HCT116 (cell line): ENCODE data around the gene PSTPIP1. TPM values are rescaled to one million over a fixed set of nuclear protein-coding genes. Genes with fewer than 3 reads are reported as not detected.

ENCODE experiments used
- ATAC-seq: fragments of 200-7000 bp; cut with Tn5 transposase; 2 replicates; pipeline ENCODE4 v1.9.1; 2020; ENCODE audit warnings: mild to moderate bottlenecking, moderate library complexity
- BruUV-seq: library from RNA; stranded (reverse); fragments of 400-500 nt; replicated peaks from 2 replicates; lab custom pipeline; 2021; lab: Mats Ljungman, UMichigan
- CTCF ChIA-PET: fragments of 300-600 bp; sonication (Branson Sonifier 250); formaldehyde crosslinking; loops from one replicate; lab custom pipeline; 2021; ENCODE audit warnings: antibody characterized with exemption; lab: Charles Lee
- POLR2A ChIA-PET: fragments of 300-600, 350-600 bp; sonication (Branson Sonifier 250); formaldehyde crosslinking; loops from one replicate; lab custom pipeline; 2021; ENCODE audit warnings: antibody characterized with exemption; lab: Charles Lee
- RAD21 ChIA-PET, 2 experiments: fragments of 300-600 bp; sonication (Branson Sonifier 250); formaldehyde crosslinking; loops; one replicate each; lab custom pipeline; 2023; ENCODE audit warnings: low total read pairs in 2 of 2; ENCODE audit not compliant: uncharacterized antibody in 2 of 2, unreplicated experiment in 2 of 2, low non-redundant PET in 1 of 2; lab: Charles Lee
- DNase-seq: peaks from one replicate; pipeline ENCODE4 v3.0.0-alpha.2; 2010; ENCODE audit warnings: low read depth, low spot score
- H2AFZ ChIP-seq: fragments of 200-600 bp; shearing (Covaris generic), sonication (generic); 2 replicates; pipeline ENCODE4 v1.6.1; 2017; ENCODE audit warnings: low read depth, mixed run types, mixed read lengths, antibody characterized with exemption, low read length; ENCODE audit not compliant: poor library complexity, severe bottlenecking
- H3K27ac ChIP-seq: 2 replicates; pipeline ENCODE4 v1.5.1; 2012; ENCODE audit warnings: low read depth, low read length
- H3K27me3 ChIP-seq: fragments of 200-600 bp; sonication (generic); 2 replicates; pipeline ENCODE4 v1.6.1; 2016; ENCODE audit warnings: mixed run types, low read length, mixed read lengths; ENCODE audit not compliant: insufficient read depth
- H3K36me3 ChIP-seq, 2 experiments: fragments of 200-500 bp in 1 of 2; fragments of 200-600 bp in 1 of 2; sonication (Bioruptor generic) in 1 of 2; sonication (generic) in 1 of 2; 2 replicates each; pipeline versions ENCODE4 v1.5.1 to v1.6.1; 2014 to 2016; ENCODE audit warnings: low read length in 2 of 2, inconsistent platforms in 1 of 2, mixed read lengths in 1 of 2, mixed run types in 1 of 2; ENCODE audit not compliant: insufficient read depth in 2 of 2, control insufficient read depth in 1 of 2
- H3K4me1 ChIP-seq, 2 experiments: fragments of 200-600 bp in 1 of 2; sonication (generic) in 1 of 2; 2 replicates each; pipeline versions ENCODE4 v1.5.1 to v1.6.1; 2012 to 2017; ENCODE audit warnings: low read length in 2 of 2, inconsistent platforms in 1 of 2, mild to moderate bottlenecking in 1 of 2, mixed read lengths in 1 of 2, mixed run types in 1 of 2, moderate library complexity in 1 of 2; ENCODE audit not compliant: insufficient read depth in 2 of 2, control insufficient read depth in 1 of 2
- H3K4me2 ChIP-seq: fragments of 200-600 bp; sonication (generic); 2 replicates; pipeline ENCODE4 v1.6.1; 2017; ENCODE audit warnings: mixed run types, low read length, mixed read lengths
- H3K4me3 ChIP-seq, 2 experiments: fragments of 200-600 bp in 1 of 2; sonication (generic) in 1 of 2; replicated peaks in 1 of 2; 2 replicates each; pipeline ENCODE4 v1.5.1; 2011 to 2016; ENCODE audit warnings: low read length in 2 of 2, control low read depth in 1 of 2, low read depth in 1 of 2, mild to moderate bottlenecking in 1 of 2, mixed read lengths in 1 of 2, mixed run types in 1 of 2
- H3K79me2 ChIP-seq: fragments of 200-600 bp; sonication (generic); 2 replicates; pipeline ENCODE4 v1.6.1; 2017; ENCODE audit warnings: mild to moderate bottlenecking, mixed run types, low read length, moderate library complexity, mixed read lengths; ENCODE audit not compliant: insufficient read depth
- H3K9ac ChIP-seq: fragments of 200-600 bp; sonication (generic); 2 replicates; pipeline ENCODE4 v1.6.1; 2016; ENCODE audit warnings: low read length, mixed read lengths
- H3K9me2 ChIP-seq: fragments of 200-600 bp; sonication (generic), shearing (Covaris generic); 2 replicates; pipeline ENCODE4 v1.6.1; 2017; ENCODE audit warnings: mixed run types, mild to moderate bottlenecking, moderate library complexity; ENCODE audit not compliant: insufficient read depth
- H3K9me3 ChIP-seq, 2 experiments: fragments of 200-500 bp in 1 of 2; fragments of 200-600 bp in 1 of 2; sonication (Bioruptor generic) in 1 of 2; sonication (generic) in 1 of 2; 2 replicates each; pipeline ENCODE4 v1.6.1; 2014 to 2017; ENCODE audit warnings: low read length in 2 of 2, mixed read lengths in 2 of 2, inconsistent platforms in 1 of 2, low read depth in 1 of 2, mild to moderate bottlenecking in 1 of 2, mixed run types in 1 of 2, moderate library complexity in 1 of 2; ENCODE audit not compliant: control insufficient read depth in 1 of 2, insufficient read depth in 1 of 2
- H4K20me1 ChIP-seq: fragments of 200-600 bp; sonication (generic), shearing (Covaris generic); 2 replicates; pipeline ENCODE4 v1.6.1; 2017; ENCODE audit warnings: mixed run types, mild to moderate bottlenecking, moderate library complexity; ENCODE audit not compliant: insufficient read depth
- CTCF ChIP-seq, 3 experiments: fragments of 200-600 bp in 1 of 3; sonication (generic) in 1 of 3; IDR thresholded peaks in 2 of 3; conservative IDR thresholded peaks in 1 of 3; 2 replicates each; pipeline ENCODE4 v1.5.1; 2012 to 2017; ENCODE audit warnings: low read depth in 2 of 3, low read length in 2 of 3, antibody characterized with exemption in 1 of 3, borderline replicate concordance in 1 of 3, control low read depth in 1 of 3, mild to moderate bottlenecking in 1 of 3, mixed read lengths in 1 of 3, mixed run types in 1 of 3, moderate library complexity in 1 of 3; ENCODE audit not compliant: insufficient read depth in 1 of 3
- SIN3A ChIP-seq: IDR thresholded peaks from 2 replicates; pipeline ENCODE4 v1.6.1; 2012; ENCODE audit warnings: low read depth
- ZBTB33 ChIP-seq: IDR thresholded peaks from 2 replicates; pipeline ENCODE4 v1.6.1; 2011; ENCODE audit warnings: mild to moderate bottlenecking, low read length, moderate library complexity; ENCODE audit not compliant: insufficient replicate concordance; ENCODE audit errors: extremely low read depth
- intact Hi-C: fragments of 100-400 bp; cut with micrococcal nuclease; formaldehyde crosslinking; loops from 2 replicates; pipeline ENCODE4 v1.10.0; 2022
- total RNA-seq: library from RNA; stranded (reverse); gene quantifications from one replicate; pipeline ENCODE4 v1.2.1, GENCODE V29; 2021; ENCODE audit not compliant: unreplicated experiment

PSTPIP1 gene
- total RNA-seq, 1 experiment from 2014 or later: 0.79 TPM

- H3K4me1 ChIP-seq: peaks cover 0 to 4% of the 10 kb centered on the region in 2 experiments; a peak in 1 of 4 replicates
- no TSS peak for BruUV-seq
- no peak overlapping the region for H3K9ac ChIP-seq
- no peak for DNase-seq
- TF ChIP-seq SIN3A (no peak), CTCF (IDR thresholded peaks at IDR 0.05 in 2 of 3, conservative IDR thresholded peaks at IDR 0.05 in 1 of 3; ENCODE audit: borderline replicate concordance in 1 of 3, insufficient read depth in 1 of 3, low read depth in 2 of 3, low read length in 2 of 3) (no peak), ZBTB33 (no peak)
- ChIA-PET POLR2A (no interaction called here), CTCF (interaction anchor here (0.8 kb wide), 1 partner anchor 8 kb away, joined by 6 read pairs; no protein-coding TSS in a partner anchor), RAD21 (no interaction called here)
- H2AFZ ChIP-seq: no peak overlapping the region
- H3K36me3 ChIP-seq: no peaks in the 10 kb centered on the region
- no peak for ATAC-seq
- intact Hi-C loops: no loop called here
- no peaks in the 10 kb centered on the region for H3K79me2 ChIP-seq
- no peaks in the 10 kb centered on the region for H3K9me3 ChIP-seq
- no peaks in the 10 kb centered on the region for H3K27me3 ChIP-seq
- H3K27ac ChIP-seq: no peak overlapping the region
- no peaks in the 10 kb centered on the region for H4K20me1 ChIP-seq
- H3K4me2 ChIP-seq: no peak overlapping the region
- no peaks in the 10 kb centered on the region for H3K9me2 ChIP-seq
- no peak overlapping the region for H3K4me3 ChIP-seq
These were observed 32.3 kb downstream of the PSTPIP1 start for GRCh38 chr15:77027111-77027696.
